Hepatic stellate cell (primary cell): Measurements from ENCODE around the gene BTNL2.
"Not testable (repeated sequence)": the region's sequence is repeated elsewhere in the genome, so short reads cannot be mapped to it uniquely, and the experiment has no call there.

Experiments
- DNase-seq: peaks from one replicate; pipeline ENCODE4 v3.0.0; 2011; ENCODE audit warnings: low spot score

BTNL2 gene, protein sequence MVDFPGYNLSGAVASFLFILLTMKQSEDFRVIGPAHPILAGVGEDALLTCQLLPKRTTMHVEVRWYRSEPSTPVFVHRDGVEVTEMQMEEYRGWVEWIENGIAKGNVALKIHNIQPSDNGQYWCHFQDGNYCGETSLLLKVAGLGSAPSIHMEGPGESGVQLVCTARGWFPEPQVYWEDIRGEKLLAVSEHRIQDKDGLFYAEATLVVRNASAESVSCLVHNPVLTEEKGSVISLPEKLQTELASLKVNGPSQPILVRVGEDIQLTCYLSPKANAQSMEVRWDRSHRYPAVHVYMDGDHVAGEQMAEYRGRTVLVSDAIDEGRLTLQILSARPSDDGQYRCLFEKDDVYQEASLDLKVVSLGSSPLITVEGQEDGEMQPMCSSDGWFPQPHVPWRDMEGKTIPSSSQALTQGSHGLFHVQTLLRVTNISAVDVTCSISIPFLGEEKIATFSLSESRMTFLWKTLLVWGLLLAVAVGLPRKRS

DNA sequence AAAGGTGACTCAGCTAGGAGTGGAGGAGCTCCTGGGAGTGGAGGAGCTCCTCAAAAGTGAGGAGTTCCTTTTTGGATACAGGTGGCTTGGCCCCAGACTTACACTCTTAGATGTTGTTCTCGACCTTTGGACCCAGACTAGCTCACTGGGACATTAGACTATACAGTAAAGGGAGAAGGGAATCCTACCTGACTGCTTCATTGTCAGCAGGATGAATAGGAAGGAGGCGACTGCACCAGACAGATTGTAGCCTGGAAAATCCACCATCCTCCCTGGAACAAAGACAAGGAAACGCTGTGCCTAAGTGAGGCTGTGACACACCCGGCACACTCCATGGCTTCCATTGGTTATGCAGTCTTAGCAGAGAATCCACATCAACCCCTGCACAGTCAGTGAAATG lies at the start of gene BTNL2:
BTNL2 (minus strand) TSS at position 325 of the 400 bp plus-strand sequence; CDS start at position 267, 58 bp downstream.
- DNase-seq: no peak

- no peak for DNase-seq
Measured at GRCh38 chr6:32449088-32449736, 42.2 kb upstream of the BTNL2 start.

DNA sequence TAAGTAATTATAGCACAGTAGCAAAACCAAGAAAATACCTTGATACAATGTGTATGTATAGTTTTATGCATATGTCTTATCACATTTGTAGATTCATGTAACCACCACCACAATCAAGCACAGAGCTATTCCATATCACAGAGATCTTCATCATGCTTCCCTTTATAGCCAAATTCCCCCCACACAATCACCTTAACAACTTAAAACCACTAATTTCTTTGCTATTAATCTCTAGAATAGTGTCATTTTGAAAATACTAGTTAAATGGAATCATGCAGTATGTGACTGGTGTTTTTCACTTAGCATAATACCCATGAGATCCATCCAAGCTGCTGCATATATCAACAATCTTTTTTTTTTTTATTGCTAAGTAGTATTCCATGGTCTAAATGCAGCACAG lies 41.0 kb upstream of the BTNL2 start:
- no peak for DNase-seq

GRCh38 chr6:32445321-32445854 lies 38.4 kb upstream of the BTNL2 start:
- DNase-seq: no peak

DNA sequence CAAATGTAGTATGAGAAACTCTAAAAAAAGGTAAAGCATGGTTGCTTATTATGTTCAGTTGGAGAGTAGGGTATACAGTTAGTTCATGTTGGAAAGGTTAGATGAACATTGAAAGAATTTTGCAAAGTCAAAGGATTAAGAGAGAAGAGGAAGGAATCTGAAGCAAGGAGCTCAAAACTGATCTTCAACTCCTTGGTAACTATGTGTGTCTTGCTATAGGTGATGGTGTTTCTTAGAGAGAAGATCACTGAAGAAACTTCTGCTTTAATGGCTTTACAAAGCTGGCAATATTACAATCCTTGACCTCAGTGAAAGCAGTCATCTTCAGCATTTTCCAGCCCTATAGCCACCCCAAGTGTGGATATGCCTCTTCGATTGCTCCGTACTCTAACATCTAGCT lies 37.5 kb upstream of the BTNL2 start:
- no peak for DNase-seq

- no peak for DNase-seq
Measured at GRCh38 chr6:32442977-32443552, 36.1 kb upstream of the BTNL2 start.

DNA sequence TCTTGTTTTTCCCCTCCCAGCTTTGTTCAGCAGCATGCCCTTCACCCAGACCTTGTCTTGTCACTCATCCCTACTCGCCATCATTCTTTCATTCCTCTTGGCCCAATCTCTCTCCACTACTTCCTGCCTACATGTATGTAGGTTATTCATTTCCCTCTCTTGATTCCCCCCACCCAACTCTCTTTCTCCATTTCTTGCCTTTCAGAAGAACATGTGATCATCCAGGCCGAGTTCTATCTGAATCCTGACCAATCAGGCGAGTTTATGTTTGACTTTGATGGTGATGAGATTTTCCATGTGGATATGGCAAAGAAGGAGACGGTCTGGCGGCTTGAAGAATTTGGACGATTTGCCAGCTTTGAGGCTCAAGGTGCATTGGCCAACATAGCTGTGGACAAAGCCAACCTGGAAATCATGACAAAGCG lies 35.3 kb upstream of the BTNL2 start:
- DNase-seq: no peak

- DNase-seq: peak; percentile 22
Measured at GRCh38 chr6:32439602-32440214, 32.7 kb upstream of the BTNL2 start, which contains the start of gene HLA-DRA. HLA-DRA (plus strand) TSS chr6:32439887; CDS start chr6:32439951, 64 bp downstream.

- no peak for DNase-seq
Measured at GRCh38 chr6:32439139-32439538, 32.2 kb upstream of the BTNL2 start.

GRCh38 chr6:32436995-32437836 lies 30.2 kb upstream of the BTNL2 start:
- DNase-seq: no peak

GRCh38 chr6:32436186-32436585 lies 29.2 kb upstream of the BTNL2 start:
- no peak for DNase-seq

GRCh38 chr6:32433950-32434349 lies 27.0 kb upstream of the BTNL2 start:
- DNase-seq: not testable (repeated sequence)

DNA sequence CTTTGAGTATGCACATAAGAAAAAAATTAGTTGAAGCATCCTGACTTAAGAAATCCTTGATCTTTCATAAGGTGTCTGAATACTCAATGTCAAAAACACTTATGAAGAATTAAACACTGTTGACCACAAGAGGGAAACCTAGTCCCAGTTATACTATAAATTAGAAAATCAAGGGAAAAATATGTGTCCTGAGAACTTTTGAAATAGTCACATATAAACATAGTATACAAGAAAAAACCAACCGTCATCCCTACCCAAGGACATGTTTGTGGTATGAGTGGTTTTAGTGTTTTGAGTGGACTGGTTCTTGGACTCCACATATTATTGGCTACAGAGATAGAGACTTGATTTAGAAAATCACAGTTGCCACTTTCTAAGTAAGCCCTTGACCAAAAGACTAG lies 25.1 kb upstream of the BTNL2 start:
- no peak for DNase-seq

- DNase-seq: no peak
Measured at GRCh38 chr6:32431142-32431541, 24.2 kb upstream of the BTNL2 start.

DNA sequence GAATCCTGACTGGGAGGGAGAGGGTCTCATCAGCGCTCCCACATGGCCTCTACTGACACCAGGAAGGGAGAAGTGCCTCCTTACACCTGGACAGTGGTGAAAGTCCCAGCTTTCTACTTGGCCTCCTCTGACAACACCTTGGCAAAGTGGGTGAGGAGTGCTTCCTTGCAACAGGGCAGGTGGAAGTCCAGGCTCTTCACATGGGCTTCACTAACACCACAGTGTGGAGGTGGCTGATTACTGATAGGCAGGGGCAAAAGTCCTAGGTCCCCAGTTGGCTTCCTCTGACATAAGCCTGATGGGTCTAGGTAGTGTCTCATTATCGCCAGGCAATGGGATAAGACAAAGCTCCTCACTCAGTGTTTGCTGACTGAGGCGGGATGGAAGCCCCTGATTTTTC lies 23.2 kb upstream of the BTNL2 start:
- no peak for DNase-seq

DNA sequence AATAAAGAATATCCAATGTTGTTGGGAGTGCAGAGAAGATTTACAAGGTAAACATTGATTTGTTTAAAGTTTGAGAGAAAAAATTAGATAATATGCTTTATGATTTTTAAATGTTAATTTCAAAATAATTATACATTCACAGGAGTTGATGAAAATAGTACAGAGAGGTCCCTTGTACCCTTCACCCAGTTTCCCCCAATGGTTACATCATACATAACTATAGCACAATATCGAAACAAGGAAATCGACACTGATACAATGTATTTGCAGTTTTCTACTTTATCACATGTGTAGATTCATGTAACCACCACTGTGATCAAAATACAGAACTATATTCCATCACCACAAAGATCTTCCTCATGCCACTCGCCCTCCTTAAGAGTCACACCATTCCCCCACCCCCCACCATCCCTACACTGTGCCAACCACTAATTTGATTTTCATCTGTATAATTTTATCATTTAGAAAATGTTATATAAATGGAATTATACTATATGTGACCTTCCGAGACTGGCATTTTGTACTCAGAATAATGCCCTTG lies 21.0 kb upstream of the BTNL2 start:
- DNase-seq: no peak

DNA sequence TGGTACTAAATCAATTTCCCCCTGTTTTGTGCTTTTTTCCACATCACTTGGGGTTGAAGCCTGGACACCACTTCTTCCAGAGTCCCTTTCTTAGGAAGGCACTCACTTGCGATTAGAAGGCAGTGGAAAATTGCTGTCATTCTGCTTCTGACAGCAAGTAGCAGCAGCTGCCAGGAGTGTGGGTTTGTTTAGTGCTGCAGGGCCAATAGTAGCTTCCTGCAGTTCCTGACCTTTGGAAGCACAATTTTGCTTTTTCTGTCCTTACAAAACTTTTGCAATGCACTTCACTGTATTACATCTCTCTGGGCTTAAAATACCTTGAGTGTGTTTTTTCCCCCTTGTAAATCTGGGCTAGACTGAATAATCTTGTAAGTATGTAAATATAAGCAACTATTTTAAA lies 20.2 kb upstream of the BTNL2 start:
- DNase-seq: no peak

DNA sequence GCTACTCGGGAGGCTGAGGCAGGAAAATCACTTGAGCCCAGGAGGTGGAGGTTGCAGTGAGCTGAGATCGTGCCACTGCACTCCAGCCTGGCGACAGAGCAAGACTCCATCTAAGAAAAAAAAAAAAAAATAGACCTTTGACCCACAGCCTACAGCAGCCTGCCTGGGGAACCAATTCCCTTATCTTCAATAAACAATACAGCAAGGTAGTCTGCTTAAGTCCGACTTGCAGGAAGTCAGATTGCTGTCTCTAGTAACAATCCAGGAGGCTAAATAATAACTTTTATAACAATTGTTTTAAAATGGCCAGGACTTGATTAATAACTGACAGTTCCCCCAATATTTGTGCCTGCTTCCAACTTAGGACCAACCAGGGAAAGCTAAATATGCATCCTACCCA lies 19.4 kb upstream of the BTNL2 start:
- no peak for DNase-seq

- no peak for DNase-seq
Measured at GRCh38 chr6:32424589-32425300, 17.8 kb upstream of the BTNL2 start.

- DNase-seq: no peak
Measured at GRCh38 chr6:32416036-32416435, 9.1 kb upstream of the BTNL2 start.
